ENCODE results near the gene CITED4.
A peak's percentile ranks its signal among the peaks of the same experiment; 100 is the strongest.

Gene CITED4

DNA sequence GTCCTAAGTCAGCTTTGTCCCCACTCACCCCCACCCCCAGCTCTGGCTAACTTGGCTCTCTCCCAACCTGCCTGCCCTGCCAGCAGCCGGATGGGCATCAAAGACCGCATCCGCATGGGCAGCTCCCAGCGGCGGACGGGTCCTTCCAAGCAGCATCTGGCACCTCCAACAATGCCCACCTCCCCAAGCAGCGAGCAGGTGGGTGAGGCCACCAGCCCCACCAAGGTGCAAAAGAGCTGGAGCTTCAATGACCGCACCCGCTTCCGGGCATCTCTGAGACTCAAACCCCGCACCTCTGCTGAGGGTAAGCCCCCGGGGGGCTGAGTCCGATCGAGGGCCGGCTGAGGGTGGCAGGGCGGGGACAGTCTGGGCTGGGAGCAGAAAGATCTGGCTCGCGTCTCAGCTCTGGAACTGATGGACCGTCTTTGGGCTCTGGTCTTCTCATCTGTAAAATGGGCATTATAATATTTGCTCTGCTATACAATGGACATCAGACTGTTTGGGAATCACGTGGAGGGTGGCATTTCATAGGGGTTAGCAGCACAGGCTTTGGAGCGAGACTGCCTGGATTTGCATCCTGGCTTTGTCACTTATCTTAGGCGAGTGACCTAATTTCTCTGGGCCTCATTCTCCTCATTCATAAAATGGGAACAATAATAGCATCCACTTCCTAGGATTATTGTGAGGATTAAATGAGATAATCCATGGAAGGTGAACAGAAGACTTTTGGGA lies 31.0 kb downstream of the CITED4 start:
- no peak for DNase-seq

DNA sequence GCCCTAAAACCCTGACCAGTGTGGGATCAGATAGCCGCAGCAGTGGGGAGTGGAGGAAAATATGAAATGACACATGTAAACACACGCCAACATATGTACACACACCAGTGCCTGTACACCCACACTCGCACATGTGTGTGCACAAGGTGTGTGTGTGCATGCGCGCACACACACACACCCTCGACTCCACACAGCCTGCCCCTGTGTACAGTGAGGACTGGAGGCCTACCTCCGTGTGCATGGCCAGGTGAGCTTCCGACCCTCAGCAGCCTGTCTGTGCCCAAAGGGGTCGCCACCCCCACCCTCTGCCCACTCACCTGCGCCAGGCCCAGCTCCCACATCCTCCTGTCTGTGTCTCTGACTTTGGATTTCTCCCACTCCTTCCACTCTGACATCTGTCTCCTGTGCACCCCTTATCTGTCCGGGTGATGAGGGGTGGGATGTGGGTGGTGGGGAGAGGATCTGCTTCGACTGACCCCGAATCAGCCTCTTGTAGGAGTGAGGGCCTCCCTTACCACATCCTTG lies 31.7 kb downstream of the CITED4 start:
- DNase-seq, result no peak

DNA sequence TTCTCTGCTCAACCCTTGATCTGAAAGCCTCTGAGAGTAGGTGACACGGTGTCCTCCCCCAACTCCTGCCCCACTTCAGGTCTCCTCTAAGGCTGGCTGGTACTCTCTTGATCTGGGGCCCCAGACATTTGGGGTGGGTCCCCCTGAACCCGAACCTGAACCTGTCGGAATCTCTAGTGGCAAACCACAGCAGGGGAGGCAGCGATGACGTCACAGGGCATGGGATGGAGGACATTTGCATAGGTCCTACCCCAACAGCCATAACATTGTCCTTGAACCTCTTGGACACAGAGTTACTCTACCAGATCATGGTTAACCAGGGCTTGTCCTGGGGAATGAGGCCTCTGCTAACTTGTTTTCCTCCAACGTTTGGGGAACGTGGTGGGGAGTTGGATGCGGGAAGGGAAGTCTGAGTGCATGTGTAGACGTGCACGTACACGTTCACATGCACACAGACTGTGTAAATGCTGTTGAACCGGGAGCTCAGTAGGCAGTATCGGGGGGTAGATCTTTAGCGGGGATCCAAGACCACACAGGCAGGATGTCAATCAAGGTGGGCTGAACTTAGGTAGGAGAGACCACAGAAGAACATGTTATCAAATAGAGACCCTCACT lies 32.4 kb downstream of the CITED4 start:
- no peak for DNase-seq

DNA sequence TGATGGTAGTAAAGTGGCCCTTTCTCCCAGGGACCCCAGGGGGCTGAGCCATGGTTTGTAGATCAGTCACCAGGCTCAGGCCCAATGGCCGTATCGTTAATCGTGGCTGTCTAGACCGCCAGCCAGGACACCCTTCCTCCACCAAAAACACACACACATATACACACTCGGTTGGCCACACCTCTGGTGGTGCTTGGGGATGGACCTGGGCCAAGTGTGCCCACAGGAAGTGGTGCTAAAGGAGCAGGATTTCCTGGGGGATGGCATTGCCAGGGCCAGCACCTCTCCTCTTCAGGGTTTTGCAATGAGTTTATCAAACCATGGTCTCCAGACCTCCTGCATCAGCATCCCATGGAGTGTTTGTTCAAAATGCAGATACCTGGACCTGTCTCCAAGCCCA lies 36.2 kb downstream of the CITED4 start:
- DNase-seq, result peak; percentile 63

DNA sequence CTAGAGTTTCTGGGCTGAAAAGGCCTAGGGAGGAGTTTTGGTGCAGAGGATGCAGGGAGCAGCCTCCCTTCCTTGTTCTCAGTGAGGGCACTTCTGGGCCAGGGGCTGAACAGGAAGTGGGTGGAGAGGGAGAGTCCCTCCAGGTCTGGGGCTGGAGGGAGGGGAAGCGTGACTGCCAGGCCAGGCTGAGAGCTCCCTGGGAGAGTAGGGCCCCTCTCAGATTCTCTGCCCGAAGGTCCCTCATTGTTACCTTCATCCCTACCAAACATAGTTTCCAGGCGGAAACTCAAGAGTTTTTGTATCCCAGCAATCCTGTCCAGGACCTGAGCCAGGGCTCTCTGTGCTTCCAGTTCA lies 36.8 kb downstream of the CITED4 start:
- DNase-seq, result peak; percentile 11

DNA sequence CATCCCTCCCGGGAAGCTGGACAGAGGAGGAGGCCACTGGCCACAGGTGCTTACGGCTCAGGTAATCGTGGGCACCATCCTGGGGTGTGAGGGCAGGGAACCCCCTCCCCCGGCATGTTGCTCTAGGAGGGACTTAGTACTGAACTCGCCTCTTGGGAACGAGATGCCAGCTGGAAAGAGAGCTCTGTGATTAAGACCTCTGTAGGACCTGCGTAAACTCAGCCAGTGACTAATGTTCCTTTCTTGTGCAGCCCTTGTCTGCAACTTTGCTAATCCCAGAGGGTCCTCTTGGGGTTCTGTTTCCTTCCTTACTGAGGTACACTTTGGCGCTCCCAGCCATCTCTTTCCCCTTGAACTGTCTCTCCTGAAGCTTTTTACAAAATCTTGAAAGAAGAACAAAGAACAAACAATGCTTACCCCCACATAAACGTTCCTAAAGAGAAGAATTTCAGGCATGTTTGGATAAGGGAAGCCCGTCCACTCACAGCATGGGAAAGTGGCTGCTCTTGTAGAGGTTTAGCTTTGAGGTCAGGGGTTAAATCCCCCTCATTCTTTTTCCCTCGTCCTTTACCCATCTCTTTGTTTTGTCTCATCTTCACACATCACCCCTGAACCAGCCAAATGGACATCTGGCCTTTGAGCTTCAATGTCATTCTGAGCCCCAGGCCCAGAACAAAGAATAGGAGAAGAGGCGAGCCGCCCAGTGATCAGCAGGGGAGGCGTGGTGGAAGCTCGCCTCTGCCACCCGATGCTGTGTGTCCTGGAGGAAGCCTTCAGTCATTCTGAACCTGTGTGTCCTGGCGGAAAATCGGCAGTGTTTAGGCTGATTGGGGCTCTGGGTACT lies 37.4 kb downstream of the CITED4 start:
- no peak for DNase-seq

DNA sequence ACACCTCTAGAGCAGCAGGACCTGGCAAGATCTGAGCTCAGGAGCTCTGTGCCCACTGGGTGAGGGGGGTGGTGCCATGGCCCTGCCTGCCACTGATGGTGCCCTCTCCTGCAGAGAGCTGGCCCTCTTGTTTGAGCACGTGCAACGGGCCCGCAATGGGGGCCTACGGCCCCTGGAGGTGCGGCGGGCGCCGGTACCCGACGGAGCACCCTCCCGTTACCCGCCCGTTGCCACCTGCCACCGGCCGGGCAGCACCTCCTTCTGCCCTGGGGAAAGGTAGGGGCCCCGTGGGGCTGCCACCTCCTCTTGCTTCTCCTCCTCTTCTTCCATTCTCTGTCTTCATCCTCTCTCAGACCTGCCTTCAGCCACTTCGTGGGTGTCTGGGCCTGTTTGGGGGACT lies 38.2 kb downstream of the CITED4 start:
- no peak for DNase-seq

DNA sequence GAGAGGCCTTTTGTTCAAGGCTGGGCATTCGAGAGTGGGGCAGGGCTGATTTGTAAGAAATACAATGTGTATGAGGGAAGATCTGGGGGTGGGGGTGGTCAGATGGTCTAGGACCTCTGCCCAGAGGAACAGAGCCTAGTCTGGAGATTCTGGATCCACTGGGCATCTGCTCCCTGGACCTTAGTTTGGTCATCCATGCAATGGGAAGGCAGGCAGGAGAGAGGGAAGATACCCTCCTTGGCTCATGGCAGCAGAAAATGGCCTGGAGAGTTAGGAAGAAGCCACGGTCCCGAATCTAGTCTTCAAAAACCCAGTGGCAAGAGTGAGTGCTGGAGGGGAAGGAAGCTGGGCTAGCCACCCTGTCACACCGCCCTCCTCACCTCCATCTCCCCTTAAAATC lies 38.8 kb downstream of the CITED4 start:
- DNase-seq, result no peak

DNA sequence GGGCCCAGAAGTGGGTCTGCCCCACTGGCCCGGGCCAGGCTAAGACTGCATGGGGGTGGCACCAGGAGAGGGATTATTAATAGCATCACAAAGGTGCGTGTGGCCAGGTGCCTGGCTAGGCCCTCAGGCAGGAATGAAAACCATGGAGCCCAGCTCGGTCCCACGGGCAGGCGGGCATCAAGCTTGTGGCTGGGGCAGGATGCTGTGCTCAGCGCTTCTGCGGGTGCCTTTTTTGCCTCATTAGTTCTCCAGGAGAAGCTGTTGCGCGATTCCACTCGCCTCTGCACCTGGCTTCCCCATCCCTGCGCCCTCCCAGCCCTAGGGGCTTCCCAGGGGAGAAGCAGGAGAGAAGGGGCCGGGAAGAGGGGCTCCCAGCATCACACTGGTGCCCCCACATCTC lies 39.3 kb downstream of the CITED4 start:
- no peak for DNase-seq

DNA sequence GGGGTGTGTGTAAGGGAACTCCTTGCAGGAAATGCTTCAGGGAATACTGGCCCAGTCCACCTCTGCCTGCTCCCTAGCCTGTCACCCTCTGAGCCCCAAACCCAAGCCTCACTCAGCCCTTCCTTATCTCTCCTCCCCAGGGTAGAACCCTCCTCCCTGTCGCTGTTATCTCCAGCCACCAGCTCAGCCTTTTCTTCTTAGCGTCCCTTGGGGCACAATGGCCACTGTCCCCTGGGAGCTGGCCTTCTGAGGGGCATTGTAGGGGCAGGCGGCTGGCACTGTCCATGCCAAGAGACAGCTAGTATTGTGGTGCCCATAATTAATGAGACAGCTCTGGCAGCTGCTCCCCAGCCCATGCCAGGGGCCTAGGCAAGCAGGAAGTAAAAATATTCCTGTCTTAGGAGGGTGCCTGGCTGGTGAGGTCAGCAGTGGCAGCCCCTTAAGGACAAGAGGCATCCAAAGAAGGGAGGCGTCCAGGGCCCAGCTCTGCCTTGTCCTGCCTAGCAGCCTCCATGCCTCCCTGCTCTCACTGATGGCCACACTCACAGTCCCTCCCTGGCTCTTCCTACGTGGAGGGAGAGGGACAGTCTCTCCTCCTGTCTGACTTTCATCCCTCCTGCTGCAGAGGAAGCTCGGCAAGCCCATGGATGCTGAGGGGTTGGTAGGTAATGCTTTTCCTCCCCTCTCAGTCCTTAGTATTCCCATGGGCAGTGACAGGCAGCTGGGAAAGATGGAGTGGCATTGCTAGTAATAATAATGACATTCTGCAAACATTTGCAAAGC lies 41.1 kb downstream of the CITED4 start:
- peak; percentile 5 for DNase-seq

DNA sequence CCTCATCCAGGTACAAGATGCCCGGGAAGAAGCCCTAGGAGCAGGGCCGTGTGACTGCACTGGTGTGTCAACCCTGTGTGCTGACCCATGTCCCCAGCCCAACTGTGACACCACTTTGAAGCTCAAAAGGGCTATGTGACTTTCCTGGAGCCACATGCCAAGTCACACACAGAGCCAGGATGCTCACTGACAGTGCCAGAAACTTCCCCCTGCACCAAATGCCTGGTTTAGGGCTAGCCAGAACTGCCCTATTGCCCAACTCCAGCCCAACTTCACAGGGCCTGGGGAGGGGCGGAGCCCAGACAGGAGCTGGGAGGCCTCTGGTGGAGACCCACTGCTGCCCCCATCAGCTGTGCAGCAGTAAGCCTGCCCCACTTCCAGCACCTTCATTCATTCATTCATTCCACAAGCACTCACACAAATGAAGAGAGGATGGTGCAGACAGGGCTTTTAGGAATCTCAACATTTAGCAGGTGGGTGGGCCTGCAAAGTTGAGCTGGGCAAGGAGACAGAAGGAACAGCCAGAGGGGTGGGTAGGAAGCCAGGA lies 41.8 kb downstream of the CITED4 start:
- no peak for DNase-seq

DNA sequence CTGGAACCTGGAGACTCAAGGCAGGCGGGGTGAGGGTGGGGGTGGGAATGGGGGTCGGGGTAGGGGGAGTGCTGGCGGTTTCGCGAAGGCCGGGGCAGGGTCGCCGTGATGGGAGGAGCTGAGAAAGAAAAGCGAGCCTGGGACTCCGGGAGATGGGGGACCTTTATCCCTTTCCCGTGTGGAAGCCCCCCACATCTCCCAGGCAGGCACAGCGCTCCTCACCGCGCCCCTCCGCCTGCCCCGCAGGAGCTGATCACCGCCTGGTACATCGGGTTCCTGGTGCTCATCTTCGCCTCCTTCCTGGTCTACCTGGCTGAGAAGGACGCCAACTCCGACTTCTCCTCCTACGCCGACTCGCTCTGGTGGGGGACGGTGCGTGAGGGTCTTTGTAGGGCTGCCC lies 43.1 kb downstream of the CITED4 start:
- no peak for DNase-seq

DNA sequence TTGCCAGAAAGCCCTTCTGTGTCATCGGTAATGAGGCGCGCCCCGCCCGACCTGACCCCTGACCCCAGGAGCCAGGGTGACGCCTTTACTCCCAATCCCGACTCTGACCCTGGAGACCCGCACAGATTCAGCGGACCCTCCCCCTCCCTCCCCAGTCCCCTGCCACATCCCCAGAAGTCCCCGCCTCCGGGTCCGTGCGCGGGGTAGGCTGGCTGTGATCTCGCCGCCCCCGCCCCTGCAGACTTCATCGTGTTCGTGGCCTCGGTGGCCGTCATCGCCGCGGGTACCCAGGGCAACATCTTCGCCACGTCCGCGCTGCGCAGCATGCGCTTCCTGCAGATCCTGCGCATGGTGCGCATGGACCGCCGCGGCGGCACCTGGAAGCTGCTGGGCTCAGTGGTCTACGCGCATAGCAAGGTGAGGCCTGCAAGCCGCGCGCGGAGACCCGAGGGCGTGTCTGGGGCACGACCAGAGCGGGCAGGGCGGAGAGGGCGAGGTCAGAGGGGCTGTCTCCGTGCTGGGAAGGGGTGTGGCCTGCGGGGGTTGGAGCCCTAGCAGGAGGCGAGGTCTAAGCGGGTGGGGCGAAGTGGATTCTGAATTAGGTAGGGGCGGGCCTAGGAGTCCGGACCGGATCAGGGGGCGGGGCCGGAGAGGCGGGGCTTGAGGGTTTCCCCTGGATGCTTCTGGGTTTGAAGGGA lies 43.8 kb downstream of the CITED4 start:
- DNase-seq, result no peak

DNA sequence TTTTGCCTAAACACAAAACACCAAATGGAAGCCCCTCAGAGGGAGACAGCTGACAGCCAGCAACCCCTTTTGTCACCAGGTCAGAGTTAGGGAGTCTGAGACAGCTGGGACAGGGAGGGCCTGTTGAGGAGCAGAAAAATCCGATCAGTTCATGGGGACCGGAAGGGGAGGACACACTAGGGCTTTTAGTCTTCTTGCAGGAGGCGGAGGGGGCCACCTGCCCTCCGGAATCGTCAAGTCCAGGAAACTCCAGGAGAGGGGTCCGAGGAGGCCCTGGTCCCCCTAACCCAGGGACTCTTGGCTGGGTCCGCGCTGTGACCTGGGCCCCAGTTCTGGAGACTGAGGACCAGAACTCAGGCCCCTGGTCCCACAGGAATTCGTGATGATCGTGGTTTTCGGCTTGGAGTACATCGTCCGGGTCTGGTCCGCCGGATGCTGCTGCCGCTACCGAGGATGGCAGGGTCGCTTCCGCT lies 44.3 kb downstream of the CITED4 start:
- DNase-seq, result no peak

DNA sequence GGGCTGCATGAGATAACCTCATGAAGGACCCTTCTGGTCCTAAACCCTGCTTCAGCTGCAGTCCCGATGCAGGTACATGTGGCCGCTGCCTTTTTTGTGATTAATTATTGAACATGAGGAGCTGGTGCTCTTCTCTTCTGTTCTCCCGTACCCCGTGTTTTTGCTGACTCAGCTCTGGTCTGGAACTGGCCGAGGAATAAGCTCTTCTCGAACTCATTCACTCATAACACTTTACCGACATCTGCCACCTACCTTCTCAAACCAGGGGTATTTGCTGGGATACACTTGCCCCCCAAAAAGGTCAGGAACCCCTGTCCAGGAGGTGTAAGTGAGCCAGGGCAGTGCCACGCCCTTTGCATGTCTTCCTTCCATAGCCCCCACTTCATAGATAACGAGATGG lies 46.7 kb downstream of the CITED4 start:
- no peak for DNase-seq
